VCaP (cell line): ENCODE measurements around the gene NCOA6.
"Not testable (repeated sequence)": the region's sequence is repeated elsewhere in the genome, so short reads cannot be mapped to it uniquely, and the experiment has no call there.

Experiments used
- H3K27ac ChIP-seq: fragments of 450-650 bp; 2 replicates; pipeline ENCODE4 v1.5.1; 2017
- CTCF ChIP-seq: fragments of 450-650 bp; conservative IDR thresholded peaks from 2 replicates; pipeline ENCODE4 v1.5.1; 2017; ENCODE audit warnings: mild to moderate bottlenecking, moderate library complexity

Gene NCOA6

GRCh38 chr20:34808583-34808982, 16.9 kb downstream of the NCOA6 start:
- TF ChIP-seq CTCF, result no peak
- no peak overlapping the region for H3K27ac ChIP-seq

GRCh38 chr20:34807944-34808465, 17.4 kb downstream of the NCOA6 start:
- H3K27ac ChIP-seq, result not testable (repeated sequence)

- 0 out of 2 replicates have a peak overlapping the region, but pooled peaks have one; percentile 15 for H3K27ac ChIP-seq
- TF ChIP-seq CTCF, result no peak
Measured at GRCh38 chr20:34806255-34806654, 19.2 kb downstream of the NCOA6 start.

GRCh38 chr20:34798871-34799270, 26.6 kb downstream of the NCOA6 start:
- no peak overlapping the region for H3K27ac ChIP-seq
- no peak for TF ChIP-seq CTCF

- TF ChIP-seq CTCF, result no peak
- H3K27ac ChIP-seq, result no peak overlapping the region
Measured at GRCh38 chr20:34798328-34798727, 27.1 kb downstream of the NCOA6 start.

DNA sequence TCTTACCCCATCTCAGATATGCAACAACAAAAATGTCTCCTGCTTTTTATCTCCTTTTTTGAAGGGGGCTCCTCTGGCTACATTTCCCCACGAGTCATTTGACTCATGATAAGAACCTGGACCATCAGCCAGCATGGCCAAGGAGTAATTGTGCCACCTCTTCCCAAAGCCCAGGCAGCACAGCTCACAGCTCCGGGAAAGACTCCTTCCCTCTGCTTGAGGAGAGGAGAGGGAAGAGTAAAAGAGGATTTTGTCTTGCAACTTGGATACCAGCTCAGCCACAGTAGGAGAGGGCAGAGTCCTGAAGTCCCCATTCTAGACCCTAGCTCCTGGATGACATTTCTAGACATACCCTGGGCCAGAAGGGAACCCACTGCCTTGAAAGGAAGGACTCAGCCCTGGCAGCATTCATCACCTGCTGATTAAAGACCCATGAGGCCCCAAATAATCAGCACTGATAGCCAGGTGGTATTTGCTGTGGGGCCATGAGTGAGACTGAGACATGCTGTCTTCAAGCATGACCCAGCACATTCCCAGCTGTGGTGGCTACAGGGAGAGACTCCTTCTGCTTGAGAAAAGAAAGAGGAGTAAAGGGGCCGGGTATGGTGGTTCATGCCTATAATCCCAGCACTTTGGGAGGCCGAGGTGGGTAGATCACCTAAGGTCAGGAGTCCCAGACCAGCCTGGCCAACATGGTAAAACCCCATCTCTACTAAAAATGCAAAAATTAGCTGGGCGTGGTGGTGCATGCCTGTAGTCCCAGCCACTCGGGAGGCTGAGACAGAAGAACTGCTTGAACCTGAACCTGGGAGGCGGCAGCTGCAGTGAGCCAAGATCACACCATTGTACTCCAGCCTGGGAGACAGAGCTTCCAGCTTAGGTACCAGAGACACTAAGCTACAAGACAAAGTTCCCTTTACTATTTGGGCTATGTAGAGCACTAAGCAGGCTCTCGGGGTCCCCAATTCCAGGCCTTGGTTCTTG, 28.1 kb downstream of the NCOA6 start:
- no peak overlapping the region for H3K27ac ChIP-seq
- TF ChIP-seq CTCF, result no peak

- no peak overlapping the region for H3K27ac ChIP-seq
- no peak for TF ChIP-seq CTCF
Measured at GRCh38 chr20:34794006-34794585, 31.4 kb downstream of the NCOA6 start.
